OCI-LY1 (cell line): ENCODE data around the gene PLEKHJ1.
"Not testable (repeated sequence)": the region's sequence is repeated elsewhere in the genome, so short reads cannot be mapped to it uniquely, and the experiment has no call there.

Experiments used
- H2AFZ ChIP-seq: fragments of 200-600 bp; sonication (generic), shearing (Covaris generic); 2 replicates; pipeline ENCODE4 v1.6.0; 2014; ENCODE audit warnings: antibody characterized with exemption, mild to moderate bottlenecking, low read length
- H3F3A ChIP-seq: fragments of 200-600 bp; sonication (generic), shearing (Covaris generic); 2 replicates; pipeline ENCODE4 v1.6.0; 2014; ENCODE audit warnings: mild to moderate bottlenecking, antibody characterized with exemption, low read length, moderate library complexity; ENCODE audit not compliant: insufficient read depth
- H3K27ac ChIP-seq: fragments of 200-600 bp; sonication (generic); 2 replicates; pipeline ENCODE4 v1.5.1; 2014; ENCODE audit warnings: low read length, mixed run types, mild to moderate bottlenecking, low read depth; ENCODE audit not compliant: poor library complexity, severe bottlenecking
- H3K27me3 ChIP-seq: fragments of 200-600 bp; sonication (generic); 2 replicates; pipeline ENCODE4 v1.6.0; 2014; ENCODE audit warnings: antibody characterized with exemption, mild to moderate bottlenecking, low read length, moderate library complexity; ENCODE audit not compliant: insufficient read depth
- H3K36me3 ChIP-seq: fragments of 200-600 bp; sonication (generic); 2 replicates; pipeline ENCODE4 v1.6.1; 2014; ENCODE audit warnings: mild to moderate bottlenecking, antibody characterized with exemption, low read length, moderate library complexity, mixed read lengths; ENCODE audit not compliant: insufficient read depth
- H3K4me1 ChIP-seq: fragments of 200-600 bp; sonication (generic); 2 replicates; pipeline ENCODE4 v1.5.1; 2014; ENCODE audit warnings: mild to moderate bottlenecking, low read length, moderate library complexity; ENCODE audit not compliant: insufficient read depth, severe bottlenecking
- H3K4me2 ChIP-seq: fragments of 200-600 bp; sonication (generic), shearing (Covaris generic); 2 replicates; pipeline ENCODE4 v1.6.1; 2014; ENCODE audit warnings: low read length
- H3K4me3 ChIP-seq: fragments of 200-600 bp; sonication (generic); 2 replicates; pipeline ENCODE4 v1.5.1; 2014; ENCODE audit warnings: low read length, low read depth, mild to moderate bottlenecking, mixed read lengths; ENCODE audit not compliant: poor library complexity, severe bottlenecking
- H3K79me2 ChIP-seq: fragments of 200-600 bp; shearing (Covaris generic); 2 replicates; pipeline ENCODE4 v1.6.1; 2016; ENCODE audit warnings: mixed run types, low read length, mixed read lengths; ENCODE audit not compliant: insufficient read depth
- H3K9ac ChIP-seq: fragments of 200-600 bp; sonication (generic), shearing (Covaris generic); 2 replicates; pipeline ENCODE4 v1.6.1; 2014; ENCODE audit warnings: mild to moderate bottlenecking, low read length, mixed read lengths
- H3K9me2 ChIP-seq: fragments of 200-600 bp; sonication (generic), shearing (Covaris generic); 2 replicates; pipeline ENCODE4 v1.6.1; 2014; ENCODE audit warnings: low read depth, mild to moderate bottlenecking, low read length, mixed read lengths
- H3K9me3 ChIP-seq: fragments of 200-600 bp; shearing (Covaris generic); 2 replicates; pipeline ENCODE4 v1.6.1; 2014; ENCODE audit warnings: low read length, mixed read lengths
- H4K20me1 ChIP-seq: fragments of 200-600 bp; sonication (generic), shearing (Covaris generic); 2 replicates; pipeline ENCODE4 v1.6.0; 2016; ENCODE audit warnings: mild to moderate bottlenecking, low read length; ENCODE audit not compliant: insufficient read depth
- EZH2 ChIP-seq: fragments of 200-600 bp; sonication (generic), shearing (Covaris generic); IDR thresholded peaks from 2 replicates; pipeline ENCODE4 v1.8.0; 2017; ENCODE audit warnings: borderline replicate concordance, mixed run types, mild to moderate bottlenecking, antibody characterized with exemption, low read length, moderate library complexity, mixed read lengths
- TF ChIP-seq, protein P1 (sequence below): fragments of 200-600 bp; sonication (generic), shearing (Covaris generic); IDR thresholded peaks from 2 replicates; pipeline ENCODE4 v1.5.1; 2017; ENCODE audit warnings: mild to moderate bottlenecking, antibody characterized with exemption, low read length, moderate library complexity, mixed read lengths

PLEKHJ1 gene

GRCh38 chr19:2202366-2202765 is 33.8 kb downstream of the PLEKHJ1 start:
- Histone ChIP-seq H3K36me3 (no peaks in the 10 kb centered on the region), H3K9me2 (no peaks in the 10 kb centered on the region), H3K27me3 (no peaks in the 10 kb centered on the region), H2AFZ (no peak overlapping the region), H3F3A (no peaks in the 10 kb centered on the region), H3K4me2 (no peak overlapping the region), H4K20me1 (no peaks in the 10 kb centered on the region), H3K4me1 (no peaks in the 10 kb centered on the region), H3K9me3 (no peaks in the 10 kb centered on the region), H3K9ac (no peak overlapping the region), H3K4me3 (no peak overlapping the region), H3K79me2 (no peaks in the 10 kb centered on the region), H3K27ac (no peak overlapping the region)
- no peak for TF ChIP-seq EZH2
- TF ChIP-seq, protein P1, sequence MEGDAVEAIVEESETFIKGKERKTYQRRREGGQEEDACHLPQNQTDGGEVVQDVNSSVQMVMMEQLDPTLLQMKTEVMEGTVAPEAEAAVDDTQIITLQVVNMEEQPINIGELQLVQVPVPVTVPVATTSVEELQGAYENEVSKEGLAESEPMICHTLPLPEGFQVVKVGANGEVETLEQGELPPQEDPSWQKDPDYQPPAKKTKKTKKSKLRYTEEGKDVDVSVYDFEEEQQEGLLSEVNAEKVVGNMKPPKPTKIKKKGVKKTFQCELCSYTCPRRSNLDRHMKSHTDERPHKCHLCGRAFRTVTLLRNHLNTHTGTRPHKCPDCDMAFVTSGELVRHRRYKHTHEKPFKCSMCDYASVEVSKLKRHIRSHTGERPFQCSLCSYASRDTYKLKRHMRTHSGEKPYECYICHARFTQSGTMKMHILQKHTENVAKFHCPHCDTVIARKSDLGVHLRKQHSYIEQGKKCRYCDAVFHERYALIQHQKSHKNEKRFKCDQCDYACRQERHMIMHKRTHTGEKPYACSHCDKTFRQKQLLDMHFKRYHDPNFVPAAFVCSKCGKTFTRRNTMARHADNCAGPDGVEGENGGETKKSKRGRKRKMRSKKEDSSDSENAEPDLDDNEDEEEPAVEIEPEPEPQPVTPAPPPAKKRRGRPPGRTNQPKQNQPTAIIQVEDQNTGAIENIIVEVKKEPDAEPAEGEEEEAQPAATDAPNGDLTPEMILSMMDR = no peak

GRCh38 chr19:2201473-2202148 is 34.5 kb downstream of the PLEKHJ1 start:
- no peaks in the 10 kb centered on the region for H3K9me2 ChIP-seq
- TF ChIP-seq, protein P1 = no peak
- no peak for TF ChIP-seq EZH2
- no peak overlapping the region for H3K4me2 ChIP-seq
- H3K79me2 ChIP-seq = no peaks in the 10 kb centered on the region
- no peak overlapping the region for H3K27ac ChIP-seq
- no peaks in the 10 kb centered on the region for H3K4me1 ChIP-seq
- H3K9me3 ChIP-seq = no peaks in the 10 kb centered on the region
- no peak overlapping the region for H2AFZ ChIP-seq
- no peaks in the 10 kb centered on the region for H3K36me3 ChIP-seq
- no peaks in the 10 kb centered on the region for H4K20me1 ChIP-seq
- H3K9ac ChIP-seq = no peak overlapping the region
- H3K27me3 ChIP-seq = no peaks in the 10 kb centered on the region
- no peaks in the 10 kb centered on the region for H3F3A ChIP-seq
- H3K4me3 ChIP-seq = no peak overlapping the region

- not testable (repeated sequence) for H3K9me2 ChIP-seq, H3K4me3 ChIP-seq, H3K27me3 ChIP-seq, H2AFZ ChIP-seq, H3K4me1 ChIP-seq, H3F3A ChIP-seq, H3K36me3 ChIP-seq, H3K27ac ChIP-seq, H3K4me2 ChIP-seq, H3K9ac ChIP-seq, H3K9me3 ChIP-seq, H3K79me2 ChIP-seq, H4K20me1 ChIP-seq
These were observed 35.4 kb downstream of the PLEKHJ1 start for GRCh38 chr19:2200624-2201294.
